GM12892 (cell line): ENCODE measurements around the gene TCF7L1.
A peak's percentile ranks its signal among the peaks of the same experiment; 100 is the strongest.
"Not testable (repeated sequence)": the region's sequence is repeated elsewhere in the genome, so short reads cannot be mapped to it uniquely, and the experiment has no call there.

Experiments
- DNase-seq: peaks from one replicate; pipeline ENCODE4 v3.0.0; 2011; ENCODE audit not compliant: insufficient read length
- FAIRE-seq: peaks from 2 replicates; lab custom pipeline; 2011; peaks lifted over from hg19 to GRCh38; lab: Jason Lieb, UNC
- POLR2A ChIP-seq: IDR thresholded peaks from 2 replicates; pipeline ENCODE4 v1.6.1; 2011; ENCODE audit warnings: low read depth, low read length, control low read depth
- POLR2AphosphoS5 ChIP-seq: IDR thresholded peaks from 2 replicates; pipeline ENCODE4 v1.6.1; 2011; ENCODE audit warnings: low read depth, low read length, control low read depth
- TAF1 ChIP-seq: IDR thresholded peaks from 2 replicates; pipeline ENCODE4 v1.6.1; 2011; ENCODE audit warnings: low read depth, mild to moderate bottlenecking, control low read depth, low read length, borderline replicate concordance

The TCF7L1 gene

DNA sequence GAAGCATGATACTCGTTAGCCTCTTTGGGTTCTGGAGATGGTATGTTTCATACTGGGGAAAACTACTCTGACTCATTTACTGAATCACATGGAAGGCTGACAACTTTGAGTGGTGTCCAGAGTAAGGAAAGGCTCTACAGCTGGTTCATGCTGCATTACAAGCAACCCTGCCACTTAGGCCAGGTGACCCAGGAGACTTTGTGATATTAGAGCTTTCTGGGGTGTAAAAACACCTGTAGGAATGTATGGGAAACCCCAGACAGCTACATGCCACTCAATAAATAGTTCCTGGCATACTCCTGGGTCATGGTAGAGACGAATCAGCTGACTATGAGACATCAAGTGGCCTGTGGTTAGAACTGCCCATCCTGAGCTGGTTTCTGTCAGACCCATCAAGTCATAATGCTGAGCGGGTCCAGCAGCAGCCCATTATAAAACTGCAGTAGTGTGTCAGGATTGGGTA is 21.3 kb upstream of the TCF7L1 start:
- DNase-seq (no peak), FAIRE-seq (no peak)
- no peak for TF ChIP-seq POLR2AphosphoS5
- no peak for TF ChIP-seq POLR2A
- no peak for TF ChIP-seq TAF1

DNA sequence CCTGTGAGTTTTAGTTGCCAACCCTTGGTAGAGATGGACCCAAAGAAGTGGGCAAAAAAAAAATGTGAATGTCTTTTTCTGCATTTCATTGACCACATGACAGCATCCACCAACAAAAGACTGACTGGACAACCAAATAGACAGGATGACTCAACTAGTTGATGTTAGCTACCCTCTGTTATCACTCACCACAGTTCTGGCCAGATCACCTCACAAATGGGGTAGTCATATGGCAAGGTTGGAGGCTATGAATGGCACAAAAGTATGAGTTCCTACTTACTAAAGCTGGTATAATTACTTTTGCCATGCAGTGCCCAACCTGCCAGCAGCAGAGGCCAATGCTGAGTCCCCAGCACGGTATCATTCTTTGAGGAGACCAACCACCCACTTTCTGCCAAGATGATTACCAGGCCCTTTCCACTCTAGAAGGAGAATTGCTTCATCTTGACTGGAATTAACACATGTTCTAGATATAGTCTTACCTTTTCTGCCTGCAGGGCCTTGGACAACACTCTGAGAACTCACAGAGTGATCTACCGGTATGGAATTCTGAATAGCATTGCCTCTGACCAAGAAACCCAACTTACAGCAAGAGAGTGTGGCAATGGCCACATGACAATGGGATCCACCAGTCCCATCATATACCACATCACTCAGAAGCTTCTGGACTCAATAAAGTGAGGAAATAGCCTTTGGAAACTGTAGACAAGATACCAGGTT is 20.1 kb upstream of the TCF7L1 start:
- TF ChIP-seq POLR2A (no peak), TAF1 (no peak), POLR2AphosphoS5 (no peak)
- FAIRE-seq, result no peak
- DNase-seq, result no peak

DNA sequence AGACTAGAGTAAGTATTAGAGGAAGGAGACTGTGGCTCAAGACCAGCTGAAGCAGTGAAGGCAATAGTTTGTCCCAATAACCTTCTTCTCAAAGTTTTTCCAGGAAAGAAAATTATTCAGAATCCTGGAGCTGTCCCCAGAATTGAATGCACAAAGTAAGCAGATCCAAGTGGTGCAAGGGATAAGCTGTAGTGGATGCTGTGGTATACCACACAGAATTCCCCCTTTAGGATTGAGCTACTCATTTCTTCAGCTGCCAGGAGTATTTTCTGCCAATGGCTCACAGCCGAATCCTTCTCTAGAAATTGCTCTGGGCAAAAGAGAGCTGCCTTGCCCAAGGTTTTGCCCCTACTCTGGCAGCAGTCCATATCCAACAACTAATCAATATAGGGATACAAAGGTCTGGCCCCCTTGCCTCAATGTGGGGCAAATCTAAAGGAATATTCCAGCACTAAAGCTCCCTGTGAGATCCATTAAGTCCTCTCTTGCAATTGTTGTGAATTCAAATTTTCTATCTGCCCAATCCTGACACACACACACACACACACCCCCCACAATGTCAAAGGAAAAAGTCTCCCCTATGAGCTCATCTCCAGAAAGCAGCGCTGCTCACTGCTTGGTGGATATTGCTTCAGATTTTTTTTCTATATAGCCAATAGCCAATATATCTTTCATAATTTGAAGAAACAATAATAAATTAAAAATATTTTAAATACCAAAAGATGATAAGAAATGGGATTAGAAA is 18.4 kb upstream of the TCF7L1 start:
- DNase-seq (no peak), FAIRE-seq (no peak)
- TF ChIP-seq TAF1 (no peak), POLR2A (no peak), POLR2AphosphoS5 (no peak)

DNA sequence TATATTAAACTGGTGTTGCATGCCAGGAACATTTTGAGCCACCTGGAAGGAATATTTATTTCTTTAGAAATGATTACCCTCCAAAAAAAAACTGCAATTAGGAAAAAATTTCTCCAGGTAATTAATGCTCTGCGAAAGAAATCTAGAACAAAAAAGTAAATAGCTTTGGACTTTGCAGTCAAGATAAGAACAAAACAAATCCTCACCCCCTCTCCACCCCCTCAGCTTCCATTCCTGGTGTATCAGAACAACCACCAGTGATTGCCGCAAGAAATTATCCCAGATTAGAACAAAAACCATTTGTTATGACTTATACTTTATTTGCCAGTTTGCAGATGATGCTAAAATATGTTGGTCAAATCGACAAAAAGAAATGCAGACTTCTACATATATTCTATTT is 17.0 kb upstream of the TCF7L1 start:
- DNase-seq (no peak), FAIRE-seq (no peak)
- TF ChIP-seq POLR2AphosphoS5, result no peak
- TF ChIP-seq POLR2A, result no peak
- no peak for TF ChIP-seq TAF1

- TF ChIP-seq POLR2A, result no peak
- TF ChIP-seq TAF1, result no peak
- no peak for TF ChIP-seq POLR2AphosphoS5
- DNase-seq, result no peak
- FAIRE-seq, result no peak
Measured at GRCh38 chr2:85119900-85120299, 13.3 kb upstream of the TCF7L1 start.

GRCh38 chr2:85120363-85120762 is 12.8 kb upstream of the TCF7L1 start:
- DNase-seq (no peak), FAIRE-seq (no peak)
- TF ChIP-seq POLR2A, result no peak
- TF ChIP-seq POLR2AphosphoS5, result no peak
- TF ChIP-seq TAF1, result no peak

- not testable (repeated sequence) for FAIRE-seq, DNase-seq
Measured at GRCh38 chr2:85126462-85126861, 6.7 kb upstream of the TCF7L1 start.

DNA sequence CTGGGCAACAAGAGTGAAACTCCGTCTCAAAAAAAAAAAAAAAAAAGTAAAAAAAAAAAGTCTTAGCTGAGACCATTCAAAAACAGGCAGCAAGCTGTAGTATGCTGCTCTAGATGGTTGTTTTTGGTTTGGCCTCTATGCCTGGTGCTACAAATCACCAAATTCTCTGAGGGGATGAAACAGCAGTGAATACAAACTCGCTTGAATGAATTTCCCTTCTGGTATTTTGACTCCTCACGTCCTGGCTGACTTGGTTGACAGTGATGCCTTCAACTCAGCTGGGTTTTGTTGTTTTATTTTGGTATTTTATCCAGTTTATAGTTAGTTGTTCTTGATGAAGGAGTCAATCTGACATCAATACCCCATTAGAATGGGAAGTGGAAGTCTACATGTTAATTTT is 3.3 kb upstream of the TCF7L1 start:
- DNase-seq (no peak), FAIRE-seq (no peak)
- TF ChIP-seq POLR2AphosphoS5 (no peak), TAF1 (no peak), POLR2A (no peak)

DNA sequence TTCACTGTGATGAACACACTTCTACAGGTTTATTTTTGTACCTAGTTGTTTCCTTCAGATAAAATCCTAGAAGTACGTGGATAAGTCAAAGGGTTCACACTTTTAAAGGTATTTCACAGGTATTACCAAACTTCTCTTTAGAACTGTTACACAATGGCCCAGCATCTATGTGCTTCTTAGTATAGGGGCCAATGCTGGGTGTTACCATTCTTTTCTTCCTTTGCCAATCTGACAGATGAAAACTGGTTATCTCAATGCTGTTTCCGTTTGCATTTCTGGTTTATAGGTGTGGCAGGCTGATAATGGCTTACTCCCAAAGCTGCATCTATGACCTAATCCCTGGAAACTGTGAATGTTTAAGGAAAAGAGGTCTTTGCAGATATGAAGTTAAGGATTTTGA is 2.8 kb upstream of the TCF7L1 start:
- FAIRE-seq, result no peak
- TF ChIP-seq TAF1, result no peak
- TF ChIP-seq POLR2AphosphoS5, result no peak
- no peak for TF ChIP-seq POLR2A
- DNase-seq, result no peak

DNA sequence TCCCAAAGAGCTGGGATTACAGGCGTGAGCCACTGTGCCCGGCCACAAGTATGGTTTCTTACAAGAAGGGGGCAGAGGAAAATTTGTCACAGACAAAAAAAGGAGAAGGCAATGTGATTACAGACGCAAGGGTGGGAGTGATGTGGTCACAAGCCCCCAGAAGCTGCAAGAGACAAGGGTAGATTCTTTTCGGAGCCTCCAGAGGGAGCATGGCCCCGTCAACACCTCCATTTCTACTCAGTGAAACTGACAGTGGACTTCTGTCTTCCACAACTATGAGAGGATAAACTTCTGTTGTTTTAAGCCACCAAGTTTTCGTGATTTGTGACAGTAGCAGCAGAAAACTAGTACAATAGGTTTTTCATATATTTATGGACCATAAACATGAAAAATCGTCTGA is 2.1 kb upstream of the TCF7L1 start:
- no peak for DNase-seq
- TF ChIP-seq POLR2A (no peak), TAF1 (no peak), POLR2AphosphoS5 (no peak)
- no peak for FAIRE-seq

- FAIRE-seq, result no peak
- no peak for DNase-seq
Measured at GRCh38 chr2:85132397-85132796, 795 bp upstream of the TCF7L1 start.

GRCh38 chr2:85133751-85134254 is 611 bp downstream of the TCF7L1 start:
- DNase-seq (peak; percentile 42), FAIRE-seq (no peak)
- TF ChIP-seq TAF1 (no peak), POLR2A (no peak), POLR2AphosphoS5 (no peak)

More at GRCh38 chr2:85132397-85132796, 795 bp upstream of the TCF7L1 start:
- TF ChIP-seq TAF1 (no peak), POLR2AphosphoS5 (no peak), POLR2A (no peak)

DNA sequence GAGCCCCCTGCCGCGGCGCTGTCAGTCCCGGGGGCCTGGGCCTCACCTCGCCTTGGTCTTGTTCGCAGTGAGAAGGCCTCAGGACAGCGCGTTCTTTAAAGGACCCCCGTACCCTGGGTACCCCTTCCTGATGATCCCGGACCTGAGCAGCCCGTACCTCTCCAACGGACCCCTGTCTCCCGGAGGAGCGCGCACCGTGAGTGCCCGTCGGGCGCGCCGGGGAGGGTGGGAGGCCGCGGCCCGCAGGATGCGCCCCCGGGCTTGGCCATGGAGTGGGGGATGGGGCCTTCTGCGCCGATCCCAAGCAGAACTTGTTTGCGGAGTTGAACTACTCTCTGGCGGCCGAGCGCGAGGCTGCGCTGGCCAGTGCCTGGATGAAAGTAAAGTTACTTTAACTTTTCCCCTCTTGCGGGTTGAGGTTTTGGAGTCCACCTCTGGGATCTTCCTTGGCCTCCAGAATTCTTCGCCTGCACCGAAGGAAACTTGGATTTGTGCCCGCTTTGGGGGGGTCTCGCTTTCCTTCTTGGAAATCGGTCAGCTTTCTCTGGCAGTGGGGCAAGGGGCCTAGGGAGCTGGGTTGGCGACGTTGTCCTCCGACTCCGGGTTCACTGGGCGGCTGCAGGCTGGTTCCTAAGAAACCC is 1.2 kb downstream of the TCF7L1 start:
- DNase-seq (no peak), FAIRE-seq (no peak)
- TF ChIP-seq POLR2A (no peak), POLR2AphosphoS5 (no peak), TAF1 (no peak)
